Stimulated activated CD4-positive, alpha-beta T cell treated with anti-CD3 and anti-CD28 coated beads, TNF-alpha, amount 100 ng/mL, for 4 hours (primary cell): ENCODE measurements around the gene GRIK5.

Experiments used
- DNase-seq, 3 experiments: peaks; one replicate each; pipeline ENCODE4 v3.0.0-alpha.2; 2020; ENCODE audit warnings: low read depth in 3 of 3

The GRIK5 gene

GRCh38 chr19:41956621-41957020 lies 113.4 kb downstream of the GRIK5 start:
- DNase-seq = no peak

- DNase-seq = no peak
Observed at GRCh38 chr19:41955521-41955920, 114.5 kb downstream of the GRIK5 start.

GRCh38 chr19:41951686-41952172 lies 118.3 kb downstream of the GRIK5 start:
- DNase-seq = peak; percentile 75 to 87 (median 82)
